GM19043 (cell line): Measurements from ENCODE around the gene LAMA5.

ENCODE experiments used
- ATAC-seq: cut with Tn5 transposase; IDR thresholded peaks from one replicate; pipeline ENCODE4 v1.9.1; 2021; ENCODE audit warnings: low read depth; ENCODE audit not compliant: unreplicated experiment

Gene LAMA5

GRCh38 chr20:62293111-62293784 is 73.9 kb downstream of the LAMA5 start:
- ATAC-seq = no peak

GRCh38 chr20:62292108-62292507 is 75.0 kb downstream of the LAMA5 start:
- no peak for ATAC-seq

- ATAC-seq = no peak
Observed at GRCh38 chr20:62291251-62292066, 75.7 kb downstream of the LAMA5 start.

- ATAC-seq = no peak
Observed at GRCh38 chr20:62289898-62290297, 77.2 kb downstream of the LAMA5 start.

- no peak for ATAC-seq
Observed at GRCh38 chr20:62289131-62289530, 78.0 kb downstream of the LAMA5 start.

GRCh38 chr20:62288535-62289105 is 78.5 kb downstream of the LAMA5 start:
- no peak for ATAC-seq

- ATAC-seq = no peak
Observed at GRCh38 chr20:62287759-62288534, 79.2 kb downstream of the LAMA5 start.

- ATAC-seq = no peak
Observed at GRCh38 chr20:62287129-62287528, 80.0 kb downstream of the LAMA5 start.

- ATAC-seq = no peak
Observed at GRCh38 chr20:62286493-62287064, 80.5 kb downstream of the LAMA5 start.

- ATAC-seq = no peak
Observed at GRCh38 chr20:62285722-62286121, 81.4 kb downstream of the LAMA5 start.

GRCh38 chr20:62285151-62285550 is 82.0 kb downstream of the LAMA5 start:
- ATAC-seq = no peak

GRCh38 chr20:62284448-62284847 is 82.7 kb downstream of the LAMA5 start:
- no peak for ATAC-seq

- ATAC-seq = no peak
Observed at GRCh38 chr20:62282877-62283503, 84.1 kb downstream of the LAMA5 start.

- no peak for ATAC-seq
Observed at GRCh38 chr20:62282103-62282502, 85.0 kb downstream of the LAMA5 start.

- no peak for ATAC-seq
Observed at GRCh38 chr20:62281161-62281933, 85.8 kb downstream of the LAMA5 start.

- ATAC-seq = no peak
Observed at GRCh38 chr20:62280303-62280702, 86.8 kb downstream of the LAMA5 start.

GRCh38 chr20:62277253-62277652 is 89.9 kb downstream of the LAMA5 start:
- no peak for ATAC-seq

GRCh38 chr20:62276439-62276838 is 90.7 kb downstream of the LAMA5 start:
- no peak for ATAC-seq

GRCh38 chr20:62275219-62275618 is 91.9 kb downstream of the LAMA5 start:
- no peak for ATAC-seq
